Mesothelial cell of epicardium (in vitro differentiated cells): ENCODE results near the gene ZNF90. TPM values are rescaled to one million over a fixed set of nuclear protein-coding genes. Genes with fewer than 3 reads are reported as not detected.

Experiments
- DNase-seq, 2 experiments: peaks; one replicate each; pipeline ENCODE4 v3.0.0; 2021; ENCODE audit warnings: low spot score in 2 of 2; ENCODE audit not compliant: unreplicated experiment in 2 of 2
- H3K27ac Mint-ChIP-seq: 2 replicates; pipeline ENCODE4 v1.8.0; 2021; ENCODE audit warnings: mixed read lengths
- H3K27me3 Mint-ChIP-seq: 2 replicates; pipeline ENCODE4 v1.8.0; 2021; ENCODE audit warnings: low read depth, mixed read lengths
- H3K36me3 Mint-ChIP-seq: 2 replicates; pipeline ENCODE4 v1.8.0; 2021; ENCODE audit warnings: mixed read lengths
- H3K4me1 Mint-ChIP-seq: 2 replicates; pipeline ENCODE4 v1.8.0; 2021; ENCODE audit warnings: mixed read lengths
- H3K4me3 Mint-ChIP-seq: 2 replicates; pipeline ENCODE4 v1.8.0; 2021; ENCODE audit warnings: mild to moderate bottlenecking, moderate library complexity, mixed read lengths
- H3K9me3 Mint-ChIP-seq: 2 replicates; pipeline ENCODE4 v1.8.0; 2021; ENCODE audit warnings: mixed read lengths
- CTCF ChIP-seq: fragments of 200-600 bp; sonication (generic); IDR thresholded peaks from one replicate; pipeline ENCODE4 v1.5.0; 2021; ENCODE audit warnings: antibody characterized with exemption; ENCODE audit not compliant: unreplicated experiment
- total RNA-seq: library from RNA; stranded (reverse); gene quantifications from 3 replicates; pipeline ENCODE4 v1.2.1, GENCODE V29; 2021

ZNF90 gene
- total RNA-seq, 1 donor from 2014 or later = 28.0 TPM

- no peak overlapping the region for H3K27ac Mint-ChIP-seq
- H3K27me3 Mint-ChIP-seq = no peaks in the 10 kb centered on the region
- peaks cover 3% of the 10 kb centered on the region for H3K9me3 Mint-ChIP-seq
- DNase-seq = no peak
- H3K4me1 Mint-ChIP-seq = peaks cover 14% of the 10 kb centered on the region
- H3K4me3 Mint-ChIP-seq = no peak overlapping the region
- no peak for TF ChIP-seq CTCF
- H3K36me3 Mint-ChIP-seq = no peaks in the 10 kb centered on the region
Observed at GRCh38 chr19:20162821-20163220, 85.0 kb downstream of the ZNF90 start.

- H3K4me3 Mint-ChIP-seq = no peak overlapping the region
- H3K9me3 Mint-ChIP-seq = peaks cover 3% of the 10 kb centered on the region
- no peak for TF ChIP-seq CTCF
- H3K4me1 Mint-ChIP-seq = peaks cover 15% of the 10 kb centered on the region
- H3K27ac Mint-ChIP-seq = no peak overlapping the region
- DNase-seq = no peak
- H3K36me3 Mint-ChIP-seq = peaks cover 3% of the 10 kb centered on the region
- H3K27me3 Mint-ChIP-seq = no peaks in the 10 kb centered on the region
Observed at GRCh38 chr19:20164456-20164855, 86.7 kb downstream of the ZNF90 start.

GRCh38 chr19:20165971-20166592 lies 88.3 kb downstream of the ZNF90 start:
- H3K4me1 Mint-ChIP-seq = peaks cover 22% of the 10 kb centered on the region
- peaks cover 10% of the 10 kb centered on the region for H3K36me3 Mint-ChIP-seq
- peaks cover 3% of the 10 kb centered on the region for H3K9me3 Mint-ChIP-seq
- H3K4me3 Mint-ChIP-seq = no peak overlapping the region
- H3K27me3 Mint-ChIP-seq = no peaks in the 10 kb centered on the region
- DNase-seq = no peak
- H3K27ac Mint-ChIP-seq = peak overlapping the region; percentile 72
- TF ChIP-seq CTCF = no peak

- TF ChIP-seq CTCF = no peak
- peak; percentile 85 to 94 for DNase-seq
- H3K36me3 Mint-ChIP-seq = peaks cover 20% of the 10 kb centered on the region
- H3K27ac Mint-ChIP-seq = peak within 1 kb of the TSS; percentile 99
- peaks cover 3% of the 10 kb centered on the region for H3K9me3 Mint-ChIP-seq
- H3K27me3 Mint-ChIP-seq = no peaks in the 10 kb centered on the region
- H3K4me3 Mint-ChIP-seq = peak within 1 kb of the TSS; percentile 99
- peaks cover 27% of the 10 kb centered on the region for H3K4me1 Mint-ChIP-seq
Observed at GRCh38 chr19:20167020-20167644, 89.3 kb downstream of the ZNF90 start, which contains the start of gene ZNF486. Gene ZNF486, plus strand, starts transcription at chr19:20167214. Its CDS starts 117 bp downstream, at chr19:20167331.

GRCh38 chr19:20167651-20168122 lies 89.9 kb downstream of the ZNF90 start:
- peak overlapping the region; percentile 99 for H3K27ac Mint-ChIP-seq
- DNase-seq = no peak
- no peaks in the 10 kb centered on the region for H3K9me3 Mint-ChIP-seq
- peaks cover 27% of the 10 kb centered on the region for H3K4me1 Mint-ChIP-seq
- no peak for TF ChIP-seq CTCF
- H3K36me3 Mint-ChIP-seq = peaks cover 21% of the 10 kb centered on the region
- H3K4me3 Mint-ChIP-seq = peak overlapping the region; percentile 99
- H3K27me3 Mint-ChIP-seq = no peaks in the 10 kb centered on the region

Other genes starting within 250 kb of the ZNF90 start
- gene ZNF253, start 212.1 kb upstream of the ZNF90 start, total RNA-seq = 28.1 to 33.3 TPM (median 32.8 TPM) in 3 replicates
- gene ZNF93, start 177.1 kb upstream of the ZNF90 start, total RNA-seq = 25.6 to 28.4 TPM (median 28.2 TPM) in 3 replicates
- 11.0 to 13.6 TPM (median 13.0 TPM) in 3 replicates for gene ZNF682, start 38.5 kb upstream of the ZNF90 start, total RNA-seq
- 14.4 to 16.4 TPM (median 14.9 TPM) in 3 replicates for gene ZNF486, start 89.2 kb downstream of the ZNF90 start, total RNA-seq